ENCODE data around the gene JUN. TPM values are rescaled to one million over a fixed set of nuclear protein-coding genes. Genes with fewer than 3 reads are reported as not detected.

The JUN gene
- total RNA-seq = 100 to 1,000 TPM in 3 of 4 donors, 10 to 100 TPM in 1; 93.8 to 213 (median 164) TPM
- polyA plus RNA-seq = 100 to 1,000 TPM in 1 of 3 donors, 10 to 100 TPM in 2; 40.1 to 137 (median 60.0) TPM
- long read RNA-seq, donor 1, transcript JUN-201 (1 exons, 3,540 nt) = major isoform, 116 of 117 reads
- long read RNA-seq, donor 1, partial matches to known transcripts = 0 of 117 reads
- long read RNA-seq, donor 1, other reads (novel, unspliced or antisense) = 1 of 117 reads
- long read RNA-seq, donor 2, transcript JUN-201 (1 exons, 3,540 nt) = major isoform, 218 of 218 reads
- long read RNA-seq, donor 2, partial matches to known transcripts = 0 of 218 reads
- long read RNA-seq, donor 2, other reads (novel, unspliced or antisense) = 0 of 218 reads

GRCh38 chr1:58783993-58784757, at the start of gene JUN:
JUN (minus strand) TSS chr1:58784047; CDS start chr1:58783070, 977 bp downstream.
- intact Hi-C loops (cut with DNase I) = loop anchor here (2.0 to 5.0 kb wide), 11 partner anchors 118 to 923 kb away; partner anchors contain the start of gene FGGY (in 2 of the 2)
- ATAC-seq (peak; percentile 76 to 89 (median 80)), DNase-seq (peak; percentile 100)
- TF ChIP-seq, protein P1, sequence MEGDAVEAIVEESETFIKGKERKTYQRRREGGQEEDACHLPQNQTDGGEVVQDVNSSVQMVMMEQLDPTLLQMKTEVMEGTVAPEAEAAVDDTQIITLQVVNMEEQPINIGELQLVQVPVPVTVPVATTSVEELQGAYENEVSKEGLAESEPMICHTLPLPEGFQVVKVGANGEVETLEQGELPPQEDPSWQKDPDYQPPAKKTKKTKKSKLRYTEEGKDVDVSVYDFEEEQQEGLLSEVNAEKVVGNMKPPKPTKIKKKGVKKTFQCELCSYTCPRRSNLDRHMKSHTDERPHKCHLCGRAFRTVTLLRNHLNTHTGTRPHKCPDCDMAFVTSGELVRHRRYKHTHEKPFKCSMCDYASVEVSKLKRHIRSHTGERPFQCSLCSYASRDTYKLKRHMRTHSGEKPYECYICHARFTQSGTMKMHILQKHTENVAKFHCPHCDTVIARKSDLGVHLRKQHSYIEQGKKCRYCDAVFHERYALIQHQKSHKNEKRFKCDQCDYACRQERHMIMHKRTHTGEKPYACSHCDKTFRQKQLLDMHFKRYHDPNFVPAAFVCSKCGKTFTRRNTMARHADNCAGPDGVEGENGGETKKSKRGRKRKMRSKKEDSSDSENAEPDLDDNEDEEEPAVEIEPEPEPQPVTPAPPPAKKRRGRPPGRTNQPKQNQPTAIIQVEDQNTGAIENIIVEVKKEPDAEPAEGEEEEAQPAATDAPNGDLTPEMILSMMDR (IDR thresholded peaks at IDR 0.05) = no peak
- peak within 1 kb of the TSS; percentile 99 for H3K4me3 ChIP-seq
- H3K36me3 ChIP-seq (ENCODE audit: insufficient read depth in 1 of 2, low read depth in 1 of 2) = peaks cover 0 to 19% of the 10 kb centered on the region in 2 donors
- H3K27me3 ChIP-seq (ENCODE audit: insufficient read depth in 3 of 3, low read length in 2 of 3) = no peaks in the 10 kb centered on the region
- peak within 1 kb of the TSS; percentile 100 for H3K27ac ChIP-seq
- H3K9me3 ChIP-seq = peaks cover 2% of the 10 kb centered on the region
- 0 to 1% (median 0%) methylated on average over 51 to 57 of the region's 57 CpGs for WGBS, 3 donors
- peaks cover 19% of the 10 kb centered on the region for H3K4me1 ChIP-seq

GRCh38 chr1:58833166-58833565, 49.3 kb upstream of the JUN start:
- no peaks in the 10 kb centered on the region for H3K4me1 ChIP-seq
- no peaks in the 10 kb centered on the region for H3K36me3 ChIP-seq (ENCODE audit: insufficient read depth in 1 of 2, low read depth in 1 of 2)
- ATAC-seq = no peak
- DNase-seq = no peak
- no peak overlapping the region for H3K4me3 ChIP-seq
- TF ChIP-seq, protein P1 (IDR thresholded peaks at IDR 0.05) = no peak
- no peaks in the 10 kb centered on the region for H3K9me3 ChIP-seq
- WGBS, 3 donors = 98 to 100% (median 100%) methylated on average over 1 of the region's 1 CpG
- no peaks in the 10 kb centered on the region for H3K27me3 ChIP-seq (ENCODE audit: insufficient read depth in 3 of 3, low read length in 2 of 3)
- H3K27ac ChIP-seq = no peak overlapping the region
- intact Hi-C loops (cut with DNase I) = no loop called here

DNA sequence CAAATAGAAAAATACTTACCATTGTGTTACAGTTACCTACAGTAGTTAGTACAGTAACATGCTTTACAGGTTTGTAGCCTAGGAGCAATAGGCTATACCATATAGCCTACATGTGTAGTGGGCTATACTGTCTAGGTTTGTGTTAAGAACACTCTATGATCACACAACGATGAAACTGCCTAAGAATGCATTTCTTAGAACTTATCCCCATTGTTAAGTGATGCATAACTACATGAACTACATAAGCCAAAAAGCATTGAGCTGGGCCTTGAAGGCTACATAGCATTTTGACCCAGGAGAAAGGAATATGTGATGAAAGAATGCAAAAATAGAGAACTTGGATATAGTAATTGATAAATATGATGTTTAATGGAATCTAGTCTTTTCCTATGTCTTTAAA, 46.4 kb upstream of the JUN start:
- WGBS, 3 donors = 72 to 86% (median 85%) methylated on average over 1 of the region's 1 CpG
- Histone ChIP-seq H3K4me1 (no peaks in the 10 kb centered on the region), H3K27ac (no peak overlapping the region), H3K9me3 (peaks cover 15% of the 10 kb centered on the region), H3K4me3 (no peak overlapping the region), H3K27me3 (ENCODE audit: insufficient read depth in 3 of 3, low read length in 2 of 3) (no peaks in the 10 kb centered on the region), H3K36me3 (ENCODE audit: insufficient read depth in 1 of 2, low read depth in 1 of 2) (no peaks in the 10 kb centered on the region)
- intact Hi-C loops (cut with DNase I) = no loop called here
- ATAC-seq (no peak), DNase-seq (no peak)
- TF ChIP-seq, protein P1 (IDR thresholded peaks at IDR 0.05) = no peak

- Histone ChIP-seq H3K4me3 (no peak overlapping the region), H3K36me3 (ENCODE audit: insufficient read depth in 1 of 2, low read depth in 1 of 2) (no peaks in the 10 kb centered on the region), H3K27ac (no peak overlapping the region), H3K9me3 (peaks cover 15% of the 10 kb centered on the region), H3K4me1 (no peaks in the 10 kb centered on the region), H3K27me3 (ENCODE audit: insufficient read depth in 3 of 3, low read length in 2 of 3) (no peaks in the 10 kb centered on the region)
- intact Hi-C loops (cut with DNase I) = no loop called here
- TF ChIP-seq, protein P1 (IDR thresholded peaks at IDR 0.05) = no peak
- DNase-seq (no peak), ATAC-seq (no peak)
- 27 to 66% (median 53%) methylated on average over 1 of the region's 1 CpG for WGBS, 3 donors
These were observed 46.0 kb upstream of the JUN start for GRCh38 chr1:58829866-58830265.
